ENCODE data around the gene CTTNBP2NL.

The CTTNBP2NL gene

GRCh38 chr1:112507336-112507735 is 111.3 kb downstream of the CTTNBP2NL start:
- Histone ChIP-seq H3K9ac (no peak overlapping the region), H3K4me3 (IDR thresholded peaks at IDR 0.05; ENCODE audit: insufficient read depth, low read depth, low read length) (no peak overlapping the region), H3K27ac (no peak overlapping the region), H3K4me1 (ENCODE audit: low read depth, poor library complexity, severe bottlenecking) (no peaks in the 10 kb centered on the region), H3K36me3 (ENCODE audit: insufficient read depth) (no peaks in the 10 kb centered on the region), H2AFZ (ENCODE audit: low read depth) (peak overlapping the region; percentile 85; the same call in 1 of the 2 replicates), H3K27me3 (ENCODE audit: insufficient read depth, low read depth) (no peaks in the 10 kb centered on the region), H3K4me2 (peak overlapping the region; percentile 86; the same call in 1 of the 2 replicates), H3K79me2 (ENCODE audit: insufficient read depth, low read depth) (no peaks in the 10 kb centered on the region), H4K20me1 (ENCODE audit: insufficient read depth) (no peaks in the 10 kb centered on the region)
- TF ChIP-seq CTCF (conservative IDR thresholded peaks at IDR 0.05; ENCODE audit: low read depth, low read length), result no peak

GRCh38 chr1:112507921-112508277 is 111.9 kb downstream of the CTTNBP2NL start:
- H3K27me3 ChIP-seq (ENCODE audit: insufficient read depth, low read depth), result no peaks in the 10 kb centered on the region
- peak overlapping the region; percentile 85 for H2AFZ ChIP-seq (ENCODE audit: low read depth)
- no peaks in the 10 kb centered on the region for H4K20me1 ChIP-seq (ENCODE audit: insufficient read depth)
- no peak overlapping the region for H3K27ac ChIP-seq
- TF ChIP-seq CTCF (conservative IDR thresholded peaks at IDR 0.05; ENCODE audit: low read depth, low read length), result no peak
- no peak overlapping the region for H3K4me3 ChIP-seq (IDR thresholded peaks at IDR 0.05; ENCODE audit: insufficient read depth, low read depth, low read length)
- no peaks in the 10 kb centered on the region for H3K4me1 ChIP-seq (ENCODE audit: low read depth, poor library complexity, severe bottlenecking)
- no peaks in the 10 kb centered on the region for H3K79me2 ChIP-seq (ENCODE audit: insufficient read depth, low read depth)
- H3K9ac ChIP-seq, result no peak overlapping the region
- peak overlapping the region; percentile 86 for H3K4me2 ChIP-seq
- no peaks in the 10 kb centered on the region for H3K36me3 ChIP-seq (ENCODE audit: insufficient read depth)

- Histone ChIP-seq H4K20me1 (ENCODE audit: insufficient read depth) (no peaks in the 10 kb centered on the region), H3K36me3 (ENCODE audit: insufficient read depth) (no peaks in the 10 kb centered on the region), H3K9ac (no peak within 1 kb of the TSS), H3K27ac (no peak within 1 kb of the TSS), H3K79me2 (ENCODE audit: insufficient read depth, low read depth) (no peaks in the 10 kb centered on the region), H3K4me1 (ENCODE audit: low read depth, poor library complexity, severe bottlenecking) (no peaks in the 10 kb centered on the region), H2AFZ (ENCODE audit: low read depth) (peak within 1 kb of the TSS; percentile 85), H3K27me3 (ENCODE audit: insufficient read depth, low read depth) (no peaks in the 10 kb centered on the region), H3K4me3 (IDR thresholded peaks at IDR 0.05; ENCODE audit: insufficient read depth, low read depth, low read length) (no peak within 1 kb of the TSS), H3K4me2 (peak within 1 kb of the TSS; percentile 86)
- no peak for TF ChIP-seq CTCF (conservative IDR thresholded peaks at IDR 0.05; ENCODE audit: low read depth, low read length)
Observed at GRCh38 chr1:112508278-112509004, 112.4 kb downstream of the CTTNBP2NL start, which contains the start of gene WNT2B. WNT2B (plus strand) TSS chr1:112508965; CDS start chr1:112509263, 298 bp downstream.

- Histone ChIP-seq H3K4me2 (no peak overlapping the region), H3K79me2 (ENCODE audit: insufficient read depth, low read depth) (no peaks in the 10 kb centered on the region), H3K36me3 (ENCODE audit: insufficient read depth) (no peaks in the 10 kb centered on the region), H3K27me3 (ENCODE audit: insufficient read depth, low read depth) (no peaks in the 10 kb centered on the region), H4K20me1 (ENCODE audit: insufficient read depth) (no peaks in the 10 kb centered on the region), H3K27ac (no peak overlapping the region), H3K9ac (no peak overlapping the region), H3K4me3 (IDR thresholded peaks at IDR 0.05; ENCODE audit: insufficient read depth, low read depth, low read length) (no peak overlapping the region), H3K4me1 (ENCODE audit: low read depth, poor library complexity, severe bottlenecking) (no peaks in the 10 kb centered on the region), H2AFZ (ENCODE audit: low read depth) (peak overlapping the region; percentile 85; the same call in 1 of the 2 replicates)
- no peak for TF ChIP-seq CTCF (conservative IDR thresholded peaks at IDR 0.05; ENCODE audit: low read depth, low read length)
Observed at GRCh38 chr1:112509005-112509659, 113.1 kb downstream of the CTTNBP2NL start.
